ENCODE results near the gene TRIM68. TPM values are rescaled to one million over a fixed set of nuclear protein-coding genes. Genes with fewer than 3 reads are reported as not detected.

Gene TRIM68
- total RNA-seq, 2 donors from 2014 or later, result 16.0 to 25.4 TPM

GRCh38 chr11:4644233-4644632, 36.2 kb upstream of the TRIM68 start:
- Histone ChIP-seq H3K27ac (no peak overlapping the region), H3K9me3 (no peaks in the 10 kb centered on the region), H3K4me3 (no peak overlapping the region), H3K27me3 (replicated peaks; ENCODE audit: insufficient read depth) (no peaks in the 10 kb centered on the region), H3K4me1 (ENCODE audit: control insufficient read depth in 1 of 2, low read depth in 2 of 2) (no peaks in the 10 kb centered on the region), H3K36me3 (no peaks in the 10 kb centered on the region)
- ATAC-seq (ENCODE audit: insufficient number of reproducible peaks, low FRiP score, low read depth), result no peak
- TF ChIP-seq, protein P1, sequence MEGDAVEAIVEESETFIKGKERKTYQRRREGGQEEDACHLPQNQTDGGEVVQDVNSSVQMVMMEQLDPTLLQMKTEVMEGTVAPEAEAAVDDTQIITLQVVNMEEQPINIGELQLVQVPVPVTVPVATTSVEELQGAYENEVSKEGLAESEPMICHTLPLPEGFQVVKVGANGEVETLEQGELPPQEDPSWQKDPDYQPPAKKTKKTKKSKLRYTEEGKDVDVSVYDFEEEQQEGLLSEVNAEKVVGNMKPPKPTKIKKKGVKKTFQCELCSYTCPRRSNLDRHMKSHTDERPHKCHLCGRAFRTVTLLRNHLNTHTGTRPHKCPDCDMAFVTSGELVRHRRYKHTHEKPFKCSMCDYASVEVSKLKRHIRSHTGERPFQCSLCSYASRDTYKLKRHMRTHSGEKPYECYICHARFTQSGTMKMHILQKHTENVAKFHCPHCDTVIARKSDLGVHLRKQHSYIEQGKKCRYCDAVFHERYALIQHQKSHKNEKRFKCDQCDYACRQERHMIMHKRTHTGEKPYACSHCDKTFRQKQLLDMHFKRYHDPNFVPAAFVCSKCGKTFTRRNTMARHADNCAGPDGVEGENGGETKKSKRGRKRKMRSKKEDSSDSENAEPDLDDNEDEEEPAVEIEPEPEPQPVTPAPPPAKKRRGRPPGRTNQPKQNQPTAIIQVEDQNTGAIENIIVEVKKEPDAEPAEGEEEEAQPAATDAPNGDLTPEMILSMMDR (IDR thresholded peaks at IDR 0.05), result no peak
- no peak for DNase-seq (ENCODE audit: low spot score)

DNA sequence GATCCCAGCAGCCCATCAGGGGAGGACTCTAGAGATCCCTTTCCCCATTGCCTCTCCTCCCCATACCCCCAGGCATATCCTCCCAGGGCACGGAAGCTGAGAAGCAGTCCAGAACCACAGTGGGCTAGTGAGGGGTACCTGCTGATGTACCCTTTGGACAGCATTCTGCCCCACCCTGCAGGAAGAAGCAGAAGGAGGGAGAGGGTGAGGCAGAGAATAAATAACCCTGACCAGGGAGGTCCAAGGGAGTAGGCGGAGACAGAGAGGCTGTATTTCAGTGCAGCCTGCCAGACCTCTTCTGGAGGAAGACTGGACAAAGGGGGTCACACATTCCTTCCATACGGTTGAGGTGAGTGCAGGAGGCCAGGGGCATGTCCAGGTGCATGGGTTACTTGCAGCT, 35.7 kb upstream of the TRIM68 start, which contains the start of gene OR51E1:
Gene OR51E1 (plus strand): TSS at position 301 of the 400 bp plus-strand sequence. CDS start 8,545 bp downstream, outside the sequence.
- H3K36me3 ChIP-seq, result no peaks in the 10 kb centered on the region
- DNase-seq (ENCODE audit: low spot score), result no peak

DNA sequence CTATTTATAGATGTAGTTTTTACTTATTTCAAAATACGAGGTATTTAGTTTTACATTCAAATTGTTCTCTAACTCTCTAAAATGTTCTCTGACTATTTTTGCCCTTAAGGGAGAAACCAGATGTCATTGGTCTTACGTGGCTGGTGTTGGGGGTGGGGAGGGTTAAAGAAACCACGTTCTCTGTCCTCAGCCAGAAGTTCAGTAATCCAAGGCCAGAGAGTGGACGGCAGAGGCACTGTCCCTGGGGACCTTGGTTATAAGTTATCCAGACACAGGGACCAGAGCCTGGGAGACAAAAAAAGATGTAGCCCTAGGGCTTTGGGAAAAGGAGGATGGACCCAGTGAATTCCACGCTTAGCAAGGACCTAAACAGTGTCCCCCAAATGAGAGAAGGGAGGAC, 35.0 kb upstream of the TRIM68 start:
- ATAC-seq (ENCODE audit: insufficient number of reproducible peaks, low FRiP score, low read depth) (no peak), DNase-seq (ENCODE audit: low spot score) (no peak)
- H3K9me3 ChIP-seq, result no peaks in the 10 kb centered on the region
- no peaks in the 10 kb centered on the region for H3K4me1 ChIP-seq (ENCODE audit: control insufficient read depth in 1 of 2, low read depth in 2 of 2)
- H3K27ac ChIP-seq, result no peak overlapping the region
- no peaks in the 10 kb centered on the region for H3K27me3 ChIP-seq (replicated peaks; ENCODE audit: insufficient read depth)
- TF ChIP-seq, protein P1 (IDR thresholded peaks at IDR 0.05), result no peak
- H3K4me3 ChIP-seq, result no peak overlapping the region
- H3K36me3 ChIP-seq, result no peaks in the 10 kb centered on the region

More for the DNA sequence above, 35.7 kb upstream of the TRIM68 start, which contains the start of gene OR51E1:
- Histone ChIP-seq H3K27ac (no peak within 1 kb of the TSS), H3K27me3 (replicated peaks; ENCODE audit: insufficient read depth) (no peaks in the 10 kb centered on the region), H3K9me3 (no peaks in the 10 kb centered on the region), H3K4me1 (ENCODE audit: control insufficient read depth in 1 of 2, low read depth in 2 of 2) (no peaks in the 10 kb centered on the region), H3K4me3 (no peak within 1 kb of the TSS)
- ATAC-seq (ENCODE audit: insufficient number of reproducible peaks, low FRiP score, low read depth), result no peak
- TF ChIP-seq, protein P1 (IDR thresholded peaks at IDR 0.05), result no peak

GRCh38 chr11:4642043-4642442, 34.0 kb upstream of the TRIM68 start:
- H3K4me1 ChIP-seq (ENCODE audit: control insufficient read depth in 1 of 2, low read depth in 2 of 2), result no peaks in the 10 kb centered on the region
- no peak overlapping the region for H3K27ac ChIP-seq
- no peaks in the 10 kb centered on the region for H3K9me3 ChIP-seq
- no peak overlapping the region for H3K4me3 ChIP-seq
- TF ChIP-seq, protein P1 (IDR thresholded peaks at IDR 0.05), result no peak
- no peak for DNase-seq (ENCODE audit: low spot score)
- no peak for ATAC-seq (ENCODE audit: insufficient number of reproducible peaks, low FRiP score, low read depth)
- H3K27me3 ChIP-seq (replicated peaks; ENCODE audit: insufficient read depth), result no peaks in the 10 kb centered on the region
- no peaks in the 10 kb centered on the region for H3K36me3 ChIP-seq

GRCh38 chr11:4641501-4641900, 33.5 kb upstream of the TRIM68 start:
- no peak for DNase-seq (ENCODE audit: low spot score)
- Histone ChIP-seq H3K27ac (no peak overlapping the region), H3K27me3 (replicated peaks; ENCODE audit: insufficient read depth) (no peaks in the 10 kb centered on the region), H3K4me3 (no peak overlapping the region), H3K4me1 (ENCODE audit: control insufficient read depth in 1 of 2, low read depth in 2 of 2) (no peaks in the 10 kb centered on the region), H3K36me3 (no peaks in the 10 kb centered on the region), H3K9me3 (no peaks in the 10 kb centered on the region)
- no peak for ATAC-seq (ENCODE audit: insufficient number of reproducible peaks, low FRiP score, low read depth)
- TF ChIP-seq, protein P1 (IDR thresholded peaks at IDR 0.05), result no peak

All from thoracic aorta (tissue), 2 donors.